Measurements from ENCODE around the gene CCNY. TPM values are rescaled to one million over a fixed set of nuclear protein-coding genes. Genes with fewer than 3 reads are reported as not detected.
"Not testable (repeated sequence)": the region's sequence is repeated elsewhere in the genome, so short reads cannot be mapped to it uniquely, and the experiment has no call there.

The CCNY gene
- total and polyA plus RNA-seq, 4 donors, result 57.7 to 112 (median 76.1) TPM

DNA sequence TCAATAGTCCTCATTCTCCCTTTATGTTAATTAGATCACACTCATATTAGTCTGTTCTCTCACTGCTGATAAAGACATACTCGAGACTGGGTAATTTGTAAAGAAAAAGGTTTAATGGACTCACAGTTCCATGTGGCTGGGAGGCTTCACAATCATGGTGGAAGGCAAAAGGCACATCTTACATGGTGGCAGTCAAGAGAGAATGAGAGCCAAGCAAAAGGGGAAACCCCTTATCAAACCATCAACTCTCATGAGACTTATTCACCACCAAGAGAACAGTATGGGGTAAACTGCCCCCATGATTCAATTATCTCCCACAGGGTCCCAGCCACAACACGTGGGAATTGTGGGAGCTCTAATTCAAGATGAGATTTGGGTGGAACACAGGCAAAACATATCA, 22.2 kb upstream of the CCNY start:
- not testable (repeated sequence) for H3K27me3 ChIP-seq (ENCODE audit: control insufficient read depth, insufficient read depth, low read length); H3K4me3 ChIP-seq (ENCODE audit: low read depth, low read length); H3K27ac ChIP-seq (ENCODE audit: low read depth, low read length); H3K9me3 ChIP-seq (ENCODE audit: control insufficient read depth, insufficient read depth, low read length); H3K36me3 ChIP-seq (ENCODE audit: control insufficient read depth, insufficient read depth, low read length); H3K4me1 ChIP-seq (ENCODE audit: control insufficient read depth, insufficient read depth, low read length); DNase-seq (ENCODE audit: low read depth in 4 of 6, low spot score in 6 of 6)
- WGBS (ENCODE audit: insufficient coverage), result no CpG with 5 or more reads among the region's 2 CpGs

GRCh38 chr10:35315235-35315634, 21.1 kb upstream of the CCNY start:
- not testable (repeated sequence) for H3K27ac ChIP-seq (ENCODE audit: low read depth, low read length); H3K4me3 ChIP-seq (ENCODE audit: low read depth, low read length); H3K36me3 ChIP-seq (ENCODE audit: control insufficient read depth, insufficient read depth, low read length); H3K27me3 ChIP-seq (ENCODE audit: control insufficient read depth, insufficient read depth, low read length); H3K9me3 ChIP-seq (ENCODE audit: control insufficient read depth, insufficient read depth, low read length); DNase-seq (ENCODE audit: low read depth in 4 of 6, low spot score in 6 of 6); H3K4me1 ChIP-seq (ENCODE audit: control insufficient read depth, insufficient read depth, low read length)

DNA sequence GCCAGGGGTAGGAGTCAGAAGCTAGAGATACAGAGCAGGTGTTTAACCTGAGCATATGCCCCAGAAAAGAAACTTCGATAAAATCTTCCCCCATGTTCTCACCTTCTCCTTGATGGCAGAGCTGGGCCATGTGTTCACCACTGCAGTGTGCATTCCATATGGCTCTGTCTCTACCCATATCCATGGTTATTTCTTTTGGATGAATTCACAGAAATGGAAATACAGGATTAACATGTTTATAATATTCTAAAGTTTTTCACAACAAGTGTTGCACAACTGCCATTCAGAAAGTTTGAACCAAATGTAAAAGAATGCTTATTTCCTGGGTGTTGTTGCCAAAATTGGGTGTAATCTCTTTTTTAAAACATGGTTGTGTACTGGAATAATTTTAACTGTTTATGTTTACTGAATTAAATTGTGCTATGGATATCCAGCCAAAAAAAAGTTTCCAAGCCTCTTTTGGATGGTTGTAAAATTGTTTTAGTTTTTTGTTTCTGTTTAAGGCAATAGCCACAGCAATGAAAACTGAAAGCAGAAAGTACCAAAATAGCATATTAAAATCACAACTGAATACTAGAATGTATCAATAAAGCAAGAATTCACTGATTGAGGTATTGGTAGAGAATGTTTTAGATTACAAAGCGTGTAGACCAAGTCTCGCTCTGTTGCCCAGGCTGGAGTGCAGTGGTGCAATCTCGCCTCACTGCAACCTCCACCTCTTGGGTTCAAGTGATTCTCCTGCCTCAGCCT, 19.9 kb upstream of the CCNY start:
- no peaks in the 10 kb centered on the region for H3K4me1 ChIP-seq (ENCODE audit: control insufficient read depth, insufficient read depth, low read length)
- no peaks in the 10 kb centered on the region for H3K9me3 ChIP-seq (ENCODE audit: control insufficient read depth, insufficient read depth, low read length)
- peaks cover 5% of the 10 kb centered on the region for H3K36me3 ChIP-seq (ENCODE audit: control insufficient read depth, insufficient read depth, low read length)
- WGBS (ENCODE audit: insufficient coverage), result no CpG with 5 or more reads among the region's 4 CpGs
- DNase-seq (ENCODE audit: low read depth in 4 of 6, low spot score in 6 of 6), result peak in 1 of 6 donors; percentile 14
- H3K27ac ChIP-seq (ENCODE audit: low read depth, low read length), result no peak overlapping the region
- no peak overlapping the region for H3K4me3 ChIP-seq (ENCODE audit: low read depth, low read length)
- H3K27me3 ChIP-seq (ENCODE audit: control insufficient read depth, insufficient read depth, low read length), result no peaks in the 10 kb centered on the region

DNA sequence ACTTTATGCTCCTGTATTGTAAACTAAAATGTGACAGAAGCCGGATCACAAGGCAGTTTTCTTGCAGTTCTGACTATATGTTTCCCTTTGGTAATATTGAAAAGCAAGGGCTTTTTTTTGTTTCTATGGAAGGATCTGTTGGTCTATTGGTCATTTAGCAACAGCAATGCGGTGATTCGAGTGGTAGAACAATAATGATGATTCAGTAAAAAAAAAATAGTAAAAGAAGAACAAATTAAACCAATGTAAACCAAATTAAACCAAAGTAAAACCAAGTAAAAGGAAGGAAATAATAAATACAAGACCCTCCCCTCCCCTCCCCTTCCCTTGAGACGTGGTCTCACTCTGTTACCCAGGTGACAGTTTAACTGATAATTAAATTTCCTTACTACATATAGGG, 17.8 kb upstream of the CCNY start:
- H3K27me3 ChIP-seq (ENCODE audit: control insufficient read depth, insufficient read depth, low read length), result no peaks in the 10 kb centered on the region
- no CpG with 5 or more reads among the region's 4 CpGs for WGBS (ENCODE audit: insufficient coverage)
- H3K9me3 ChIP-seq (ENCODE audit: control insufficient read depth, insufficient read depth, low read length), result no peaks in the 10 kb centered on the region

GRCh38 chr10:35320341-35320740, 16.0 kb upstream of the CCNY start:
- WGBS (ENCODE audit: insufficient coverage), result no CpG with 5 or more reads among the region's 1 CpG
- Histone ChIP-seq H3K4me1 (ENCODE audit: control insufficient read depth, insufficient read depth, low read length) (no peaks in the 10 kb centered on the region), H3K36me3 (ENCODE audit: control insufficient read depth, insufficient read depth, low read length) (peaks cover 5% of the 10 kb centered on the region), H3K27ac (ENCODE audit: low read depth, low read length) (no peak overlapping the region), H3K27me3 (ENCODE audit: control insufficient read depth, insufficient read depth, low read length) (no peaks in the 10 kb centered on the region), H3K9me3 (ENCODE audit: control insufficient read depth, insufficient read depth, low read length) (no peaks in the 10 kb centered on the region), H3K4me3 (ENCODE audit: low read depth, low read length) (no peak overlapping the region)
- no peak for DNase-seq (ENCODE audit: low read depth in 4 of 6, low spot score in 6 of 6)

More for the DNA sequence above, 17.8 kb upstream of the CCNY start:
- Histone ChIP-seq H3K36me3 (ENCODE audit: control insufficient read depth, insufficient read depth, low read length) (peaks cover 5% of the 10 kb centered on the region), H3K27ac (ENCODE audit: low read depth, low read length) (no peak overlapping the region), H3K4me1 (ENCODE audit: control insufficient read depth, insufficient read depth, low read length) (no peaks in the 10 kb centered on the region), H3K4me3 (ENCODE audit: low read depth, low read length) (no peak overlapping the region)
- no peak for DNase-seq (ENCODE audit: low read depth in 4 of 6, low spot score in 6 of 6)

- Histone ChIP-seq H3K4me1 (ENCODE audit: control insufficient read depth, insufficient read depth, low read length) (no peaks in the 10 kb centered on the region), H3K27ac (ENCODE audit: low read depth, low read length) (no peak overlapping the region)
- WGBS (ENCODE audit: insufficient coverage), result no CpG with 5 or more reads among the region's 5 CpGs
Measured at GRCh38 chr10:35322636-35323035, 13.7 kb upstream of the CCNY start.

DNA sequence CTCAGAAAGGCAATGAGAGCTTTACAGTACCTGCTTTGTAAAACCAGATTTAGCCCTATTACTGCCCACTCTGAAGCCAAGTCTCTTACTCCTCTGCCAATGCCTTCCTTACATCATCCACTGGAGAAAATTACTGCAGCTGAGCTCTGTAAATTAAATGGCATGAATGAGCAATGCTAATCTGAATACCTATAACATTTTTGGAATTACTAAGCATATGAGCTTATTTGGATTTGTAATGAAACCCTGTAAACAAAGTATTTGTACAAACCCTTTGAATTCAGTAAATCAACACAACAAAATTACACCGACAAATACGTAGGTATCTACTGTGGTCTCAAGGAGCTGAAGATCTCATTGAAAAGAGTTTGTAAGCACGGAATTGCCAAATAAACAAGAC, 12.1 kb upstream of the CCNY start:
- Histone ChIP-seq H3K4me3 (ENCODE audit: low read depth, low read length) (no peak overlapping the region), H3K27ac (ENCODE audit: low read depth, low read length) (no peak overlapping the region), H3K36me3 (ENCODE audit: control insufficient read depth, insufficient read depth, low read length) (peaks cover 3% of the 10 kb centered on the region), H3K4me1 (ENCODE audit: control insufficient read depth, insufficient read depth, low read length) (peaks cover 3% of the 10 kb centered on the region), H3K9me3 (ENCODE audit: control insufficient read depth, insufficient read depth, low read length) (no peaks in the 10 kb centered on the region), H3K27me3 (ENCODE audit: control insufficient read depth, insufficient read depth, low read length) (no peaks in the 10 kb centered on the region)
- no CpG with 5 or more reads among the region's 3 CpGs for WGBS (ENCODE audit: insufficient coverage)
- DNase-seq (ENCODE audit: low read depth in 4 of 6, low spot score in 6 of 6), result peak in 2 of 6 donors; percentile 24 to 27

More at GRCh38 chr10:35322636-35323035, 13.7 kb upstream of the CCNY start:
- Histone ChIP-seq H3K27me3 (ENCODE audit: control insufficient read depth, insufficient read depth, low read length) (no peaks in the 10 kb centered on the region), H3K36me3 (ENCODE audit: control insufficient read depth, insufficient read depth, low read length) (peaks cover 3% of the 10 kb centered on the region), H3K4me3 (ENCODE audit: low read depth, low read length) (no peak overlapping the region), H3K9me3 (ENCODE audit: control insufficient read depth, insufficient read depth, low read length) (no peaks in the 10 kb centered on the region)
- no peak for DNase-seq (ENCODE audit: low read depth in 4 of 6, low spot score in 6 of 6)

- 95% methylated on average over 5 of the region's 9 CpGs for WGBS (ENCODE audit: insufficient coverage)
- no peaks in the 10 kb centered on the region for H3K36me3 ChIP-seq (ENCODE audit: control insufficient read depth, insufficient read depth, low read length)
- no peak overlapping the region for H3K27ac ChIP-seq (ENCODE audit: low read depth, low read length)
- H3K9me3 ChIP-seq (ENCODE audit: control insufficient read depth, insufficient read depth, low read length), result no peaks in the 10 kb centered on the region
- peaks cover 7% of the 10 kb centered on the region for H3K4me1 ChIP-seq (ENCODE audit: control insufficient read depth, insufficient read depth, low read length)
- no peaks in the 10 kb centered on the region for H3K27me3 ChIP-seq (ENCODE audit: control insufficient read depth, insufficient read depth, low read length)
- no peak for DNase-seq (ENCODE audit: low read depth in 4 of 6, low spot score in 6 of 6)
- H3K4me3 ChIP-seq (ENCODE audit: low read depth, low read length), result no peak overlapping the region
Measured at GRCh38 chr10:35326466-35327235, 9.7 kb upstream of the CCNY start.

GRCh38 chr10:35327790-35328403, 8.4 kb upstream of the CCNY start:
- DNase-seq (ENCODE audit: low read depth in 4 of 6, low spot score in 6 of 6), result peak in 1 of 6 donors; percentile 22

More at GRCh38 chr10:35327790-35328403, 8.4 kb upstream of the CCNY start:
- 63% methylated on average over 1 of the region's 7 CpGs for WGBS (ENCODE audit: insufficient coverage)
- H3K27ac ChIP-seq (ENCODE audit: low read depth, low read length), result no peak overlapping the region
- H3K27me3 ChIP-seq (ENCODE audit: control insufficient read depth, insufficient read depth, low read length), result no peaks in the 10 kb centered on the region
- H3K9me3 ChIP-seq (ENCODE audit: control insufficient read depth, insufficient read depth, low read length), result no peaks in the 10 kb centered on the region
- no peak overlapping the region for H3K4me3 ChIP-seq (ENCODE audit: low read depth, low read length)
- no peaks in the 10 kb centered on the region for H3K36me3 ChIP-seq (ENCODE audit: control insufficient read depth, insufficient read depth, low read length)
- peaks cover 7% of the 10 kb centered on the region for H3K4me1 ChIP-seq (ENCODE audit: control insufficient read depth, insufficient read depth, low read length)

All from spinal cord (tissue), 10 donors.